IPS-15b (cell line): ENCODE measurements around the gene CNOT11.
A peak's percentile ranks its signal among the peaks of the same experiment; 100 is the strongest.
"Not testable (repeated sequence)": the region's sequence is repeated elsewhere in the genome, so short reads cannot be mapped to it uniquely, and the experiment has no call there.

Experiments
- H3K27me3 ChIP-seq: one replicate; pipeline ENCODE4 v1.6.1; 2013; ENCODE audit warnings: low read length; ENCODE audit not compliant: control insufficient read depth, insufficient read depth
- H3K36me3 ChIP-seq: one replicate; pipeline ENCODE4 v1.6.1; 2013; ENCODE audit warnings: low read length; ENCODE audit not compliant: control insufficient read depth, insufficient read depth
- H3K4me1 ChIP-seq: one replicate; pipeline ENCODE4 v1.6.1; 2013; ENCODE audit warnings: mild to moderate bottlenecking, low read length; ENCODE audit not compliant: control insufficient read depth, insufficient read depth
- H3K4me3 ChIP-seq: one replicate; pipeline ENCODE4 v1.5.1; 2013; ENCODE audit warnings: low read depth, low read length
- H3K9ac ChIP-seq: one replicate; pipeline ENCODE4 v1.6.1; 2013; ENCODE audit warnings: low read depth, mild to moderate bottlenecking, low read length
- H3K9me3 ChIP-seq: one replicate; pipeline ENCODE4 v1.6.1; 2013; ENCODE audit warnings: mild to moderate bottlenecking, low read length; ENCODE audit not compliant: control insufficient read depth, insufficient read depth

Gene CNOT11

GRCh38 chr2:101251246-101251781, 1.4 kb upstream of the CNOT11 start:
- H3K36me3 ChIP-seq, H3K27me3 ChIP-seq, H3K9me3 ChIP-seq: not testable (repeated sequence)
- Histone ChIP-seq H3K4me1 (peaks cover 13% of the 10 kb centered on the region), H3K9ac (peak overlapping the region; percentile 38), H3K4me3 (peak overlapping the region; percentile 87)

DNA sequence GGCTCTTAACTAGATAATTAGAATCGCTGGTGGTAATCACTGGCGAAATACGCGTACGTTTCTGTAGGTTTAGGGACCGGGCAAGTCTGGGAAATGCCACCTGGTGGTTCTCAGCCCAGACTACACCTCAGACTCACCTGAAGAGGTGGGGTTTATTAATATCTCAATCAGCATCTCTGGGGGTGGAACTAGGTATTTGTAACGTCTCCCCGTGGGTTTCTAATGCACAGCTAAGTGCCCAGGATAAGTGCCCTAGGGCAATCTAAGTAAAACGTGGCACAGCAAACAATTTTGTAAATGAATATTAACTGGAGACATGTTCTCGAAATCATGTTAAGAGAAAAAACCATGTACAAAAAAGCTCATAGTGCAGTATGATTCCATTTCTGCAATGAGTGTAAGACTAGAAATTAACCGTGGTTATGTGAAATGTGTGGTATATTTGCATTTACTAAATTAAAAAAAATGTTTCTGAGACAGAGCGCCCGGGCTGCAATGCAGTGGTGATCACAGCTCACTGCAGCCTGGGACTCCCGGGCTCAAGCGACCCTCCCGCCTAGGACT, 760 bp upstream of the CNOT11 start:
- H3K36me3 ChIP-seq: no peaks in the 10 kb centered on the region

DNA sequence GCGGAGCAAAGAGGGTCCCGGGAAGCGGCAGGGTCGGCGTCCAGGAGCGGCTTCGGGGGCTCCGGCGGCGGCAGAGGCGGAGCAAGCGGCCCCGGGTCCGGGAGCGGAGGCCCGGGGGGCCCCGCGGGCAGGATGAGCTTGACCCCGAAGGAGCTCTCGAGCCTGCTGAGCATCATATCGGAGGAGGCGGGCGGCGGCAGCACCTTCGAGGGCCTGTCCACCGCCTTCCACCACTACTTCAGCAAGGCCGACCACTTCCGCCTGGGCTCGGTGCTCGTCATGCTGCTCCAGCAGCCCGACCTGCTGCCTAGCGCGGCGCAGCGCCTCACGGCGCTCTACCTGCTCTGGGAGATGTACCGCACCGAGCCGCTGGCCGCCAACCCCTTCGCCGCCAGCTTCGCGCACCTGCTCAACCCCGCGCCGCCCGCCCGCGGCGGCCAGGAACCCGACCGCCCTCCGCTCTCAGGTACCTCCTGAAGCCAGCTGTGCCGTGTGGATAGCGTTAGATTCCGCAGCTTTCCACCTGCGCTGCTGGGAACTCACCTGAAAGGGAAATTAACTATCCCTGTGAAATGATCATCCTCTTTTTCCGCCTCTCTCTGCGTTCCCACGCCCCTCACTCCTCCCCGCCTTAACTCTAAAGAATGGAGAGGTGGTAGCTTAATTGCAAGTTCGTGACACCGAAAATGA, 472 bp downstream of the CNOT11 start:
- Histone ChIP-seq H3K27me3 (no peaks in the 10 kb centered on the region), H3K9me3 (no peaks in the 10 kb centered on the region), H3K36me3 (no peaks in the 10 kb centered on the region), H3K9ac (peak overlapping the region; percentile 76), H3K4me3 (peak overlapping the region; percentile 89), H3K4me1 (peaks cover 13% of the 10 kb centered on the region)

More for the DNA sequence above, 760 bp upstream of the CNOT11 start:
- H3K9ac ChIP-seq: peak overlapping the region; percentile 38
- no peaks in the 10 kb centered on the region for H3K27me3 ChIP-seq
- H3K4me3 ChIP-seq: peak overlapping the region; percentile 87
- H3K4me1 ChIP-seq: peaks cover 13% of the 10 kb centered on the region
- no peaks in the 10 kb centered on the region for H3K9me3 ChIP-seq

GRCh38 chr2:101253703-101254450, 1.2 kb downstream of the CNOT11 start:
- Histone ChIP-seq H3K4me1 (peaks cover 13% of the 10 kb centered on the region), H3K27me3 (no peaks in the 10 kb centered on the region)

DNA sequence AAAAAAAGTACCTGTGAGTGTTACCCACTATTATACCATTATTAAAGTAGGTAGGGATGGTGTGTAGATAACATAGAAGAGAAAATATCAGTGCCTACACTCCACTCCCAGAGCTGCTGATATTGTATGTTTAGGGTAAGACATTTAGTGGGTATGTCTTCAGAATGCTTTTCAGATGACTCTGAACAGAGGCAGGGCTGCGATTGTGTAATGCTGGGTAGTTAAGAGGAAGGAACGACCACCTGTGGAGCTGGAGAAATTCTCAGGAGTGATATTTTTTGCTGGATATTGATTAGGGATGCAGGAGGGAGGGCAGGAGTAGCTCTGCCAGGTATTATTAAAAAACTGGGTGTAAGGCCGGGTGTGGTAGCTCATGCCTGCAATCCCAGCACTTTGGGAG, 2.8 kb downstream of the CNOT11 start:
- Histone ChIP-seq H3K27me3 (no peaks in the 10 kb centered on the region), H3K9ac (no peak overlapping the region), H3K4me3 (no peak overlapping the region), H3K36me3 (no peaks in the 10 kb centered on the region), H3K4me1 (peaks cover 5% of the 10 kb centered on the region), H3K9me3 (no peaks in the 10 kb centered on the region)

More at GRCh38 chr2:101253703-101254450, 1.2 kb downstream of the CNOT11 start:
- no peaks in the 10 kb centered on the region for H3K9me3 ChIP-seq
- peak overlapping the region; percentile 89 for H3K4me3 ChIP-seq
- no peaks in the 10 kb centered on the region for H3K36me3 ChIP-seq
- peak overlapping the region; percentile 76 for H3K9ac ChIP-seq

DNA sequence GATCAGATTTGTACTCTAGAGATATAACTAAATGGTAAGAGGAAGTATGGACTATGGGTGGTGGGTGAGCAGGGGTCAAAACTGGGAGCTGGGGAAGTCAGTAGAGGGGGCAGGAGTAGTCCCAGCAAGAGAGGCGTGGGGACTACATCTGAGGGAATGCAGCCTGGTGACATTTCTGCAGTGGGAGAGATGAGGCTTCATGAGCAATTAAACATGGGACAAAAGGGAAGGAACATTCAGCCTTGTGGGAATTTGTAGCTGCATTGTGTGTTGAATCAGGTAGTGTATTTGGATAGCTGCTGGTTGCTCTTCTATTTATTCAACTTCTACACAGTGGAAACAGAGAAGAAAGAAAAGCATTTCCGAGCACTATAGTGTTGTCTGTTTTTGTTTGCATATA, 3.6 kb downstream of the CNOT11 start:
- Histone ChIP-seq H3K4me3 (no peak overlapping the region), H3K9me3 (no peaks in the 10 kb centered on the region), H3K4me1 (no peaks in the 10 kb centered on the region), H3K36me3 (no peaks in the 10 kb centered on the region), H3K27me3 (no peaks in the 10 kb centered on the region), H3K9ac (no peak overlapping the region)

GRCh38 chr2:101258804-101259203, 6.1 kb downstream of the CNOT11 start:
- H3K36me3 ChIP-seq: peaks cover 4% of the 10 kb centered on the region
- no peak overlapping the region for H3K4me3 ChIP-seq
- no peaks in the 10 kb centered on the region for H3K4me1 ChIP-seq

GRCh38 chr2:101262142-101262541, 9.5 kb downstream of the CNOT11 start:
- peaks cover 9% of the 10 kb centered on the region for H3K36me3 ChIP-seq
- H3K9ac ChIP-seq: no peak overlapping the region
- H3K27me3 ChIP-seq: no peaks in the 10 kb centered on the region
- no peaks in the 10 kb centered on the region for H3K4me1 ChIP-seq
- no peak overlapping the region for H3K4me3 ChIP-seq
- no peaks in the 10 kb centered on the region for H3K9me3 ChIP-seq

More at GRCh38 chr2:101258804-101259203, 6.1 kb downstream of the CNOT11 start:
- Histone ChIP-seq H3K27me3 (no peaks in the 10 kb centered on the region), H3K9ac (no peak overlapping the region), H3K9me3 (no peaks in the 10 kb centered on the region)

DNA sequence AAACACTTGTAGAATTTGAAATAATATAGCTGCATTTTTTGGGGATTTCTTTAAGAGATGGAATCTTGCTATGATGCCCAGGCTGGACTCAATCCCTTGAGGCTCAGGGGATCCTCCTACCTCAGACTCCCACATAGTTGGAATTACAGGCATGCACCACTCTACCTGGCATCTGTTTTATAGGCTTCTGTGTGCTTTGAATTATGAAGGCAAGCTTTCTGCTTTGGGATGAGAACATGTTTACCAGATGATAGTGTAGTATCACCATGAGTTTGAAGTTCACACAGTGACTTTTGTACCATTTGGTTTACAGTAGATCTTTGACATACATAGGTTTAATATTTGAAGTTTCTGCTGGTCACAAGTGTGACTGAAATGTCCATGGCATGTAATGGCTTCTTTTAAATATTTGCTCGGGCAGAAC, 10.7 kb downstream of the CNOT11 start:
- Histone ChIP-seq H3K9ac (no peak overlapping the region), H3K27me3 (no peaks in the 10 kb centered on the region), H3K9me3 (no peaks in the 10 kb centered on the region), H3K4me3 (no peak overlapping the region), H3K36me3 (peaks cover 9% of the 10 kb centered on the region), H3K4me1 (no peaks in the 10 kb centered on the region)

DNA sequence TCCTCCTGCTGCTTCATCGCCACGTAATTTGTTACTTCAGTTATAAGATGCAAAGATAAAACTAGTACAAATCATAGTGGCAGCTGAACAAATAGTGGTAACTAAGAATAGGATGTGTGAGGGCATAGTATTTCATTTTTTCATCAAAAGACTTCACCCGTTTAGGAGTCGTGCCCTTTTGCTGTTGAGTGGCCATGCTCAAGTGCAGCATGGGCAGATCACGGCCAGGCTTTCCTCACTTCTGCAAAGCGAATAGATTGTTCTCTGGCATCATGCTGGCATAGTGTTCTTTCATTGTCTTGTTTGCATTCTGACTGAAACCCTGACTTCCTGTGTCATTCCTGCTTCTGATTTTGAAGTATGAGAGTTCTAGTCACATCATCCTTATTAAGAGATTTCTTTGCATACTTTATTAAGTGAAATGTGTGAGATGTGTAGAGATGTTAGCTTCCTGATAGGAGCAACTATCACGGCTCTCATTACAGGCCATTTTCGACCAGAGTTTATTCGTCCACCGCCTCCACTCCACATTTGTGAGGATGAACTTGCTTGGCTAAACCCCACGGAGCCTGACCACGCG, 11.8 kb downstream of the CNOT11 start:
- H3K27me3 ChIP-seq: no peaks in the 10 kb centered on the region
- peaks cover 9% of the 10 kb centered on the region for H3K36me3 ChIP-seq
- H3K9ac ChIP-seq: no peak overlapping the region
- no peaks in the 10 kb centered on the region for H3K9me3 ChIP-seq
- H3K4me3 ChIP-seq: no peak overlapping the region
- no peaks in the 10 kb centered on the region for H3K4me1 ChIP-seq

GRCh38 chr2:101265893-101266499, 13.3 kb downstream of the CNOT11 start:
- Histone ChIP-seq H3K36me3 (peaks cover 13% of the 10 kb centered on the region), H3K4me1 (no peaks in the 10 kb centered on the region), H3K27me3 (no peaks in the 10 kb centered on the region), H3K9me3 (no peaks in the 10 kb centered on the region), H3K4me3 (no peak overlapping the region), H3K9ac (no peak overlapping the region)
